ENCODE results near the gene EPN2. TPM values are rescaled to one million over a fixed set of nuclear protein-coding genes. Genes with fewer than 3 reads are reported as not detected.
A peak's percentile ranks its signal among the peaks of the same experiment; 100 is the strongest.

The EPN2 gene
- polyA plus RNA-seq, 1 donor, result 24.2 TPM

DNA sequence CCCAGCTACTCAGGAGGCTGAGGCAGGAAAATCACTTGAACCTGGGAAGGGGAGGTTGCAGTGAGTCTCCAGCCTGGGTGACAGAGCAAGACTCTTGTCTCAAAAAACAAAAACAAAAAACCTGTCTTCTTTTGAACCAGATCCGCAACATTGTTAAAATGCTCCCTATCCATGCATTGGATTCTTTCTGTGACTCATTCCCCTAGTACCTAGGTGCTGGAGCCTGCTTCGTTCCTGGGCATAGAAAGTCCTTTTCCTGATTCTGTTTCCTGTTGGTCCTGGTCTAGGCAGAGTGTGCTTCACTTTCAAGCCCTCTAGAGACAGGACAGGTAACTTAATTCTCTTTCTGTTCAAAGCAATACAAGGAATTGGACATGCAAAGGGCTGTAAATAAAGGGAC, 5.2 kb downstream of the EPN2 start:
- H3K36me3 ChIP-seq (ENCODE audit: control insufficient read depth, insufficient read depth, low read length), result peaks cover 2% of the 10 kb centered on the region
- WGBS (ENCODE audit: insufficient coverage, low lambda C conversion rate), result no CpG with 5 or more reads among the region's 2 CpGs
- no peak for DNase-seq
- H3K4me3 ChIP-seq (ENCODE audit: low read length), result no peak overlapping the region
- peaks cover 3% of the 10 kb centered on the region for H3K4me1 ChIP-seq (ENCODE audit: control insufficient read depth, insufficient read depth, low read length)
- no peak overlapping the region for H3K27ac ChIP-seq (ENCODE audit: low read length)
- no peaks in the 10 kb centered on the region for H3K27me3 ChIP-seq (ENCODE audit: control insufficient read depth, insufficient read depth, low read length)
- no peaks in the 10 kb centered on the region for H3K9me3 ChIP-seq (ENCODE audit: control insufficient read depth, low read depth, low read length)

DNA sequence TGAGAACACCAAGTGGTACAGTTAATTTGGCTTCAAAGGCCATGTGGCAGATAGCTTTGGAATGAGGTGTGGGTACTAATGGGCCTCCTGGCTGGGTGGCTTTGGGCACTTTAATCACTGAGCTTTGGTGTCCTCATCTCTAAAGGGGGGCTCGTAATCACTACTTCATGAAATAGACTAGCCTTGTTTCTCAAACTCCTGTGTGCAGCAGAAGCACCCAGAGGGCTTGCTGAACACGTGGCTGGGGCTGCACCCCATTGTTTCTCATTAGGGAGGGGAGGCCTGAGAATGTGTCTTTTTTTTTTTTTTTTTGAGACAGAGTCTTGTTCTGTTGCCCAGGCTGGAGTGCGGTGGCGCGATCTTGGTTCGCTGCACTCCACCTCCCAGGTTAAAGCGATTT, 5.8 kb downstream of the EPN2 start:
- Histone ChIP-seq H3K27ac (ENCODE audit: low read length) (no peak overlapping the region), H3K36me3 (ENCODE audit: control insufficient read depth, insufficient read depth, low read length) (peaks cover 2% of the 10 kb centered on the region), H3K4me1 (ENCODE audit: control insufficient read depth, insufficient read depth, low read length) (peaks cover 8% of the 10 kb centered on the region), H3K4me3 (ENCODE audit: low read length) (no peak overlapping the region), H3K9me3 (ENCODE audit: control insufficient read depth, low read depth, low read length) (no peaks in the 10 kb centered on the region), H3K27me3 (ENCODE audit: control insufficient read depth, insufficient read depth, low read length) (no peaks in the 10 kb centered on the region)
- DNase-seq, result no peak
- WGBS (ENCODE audit: insufficient coverage, low lambda C conversion rate), result no CpG with 5 or more reads among the region's 7 CpGs

GRCh38 chr17:19243838-19244237, 6.7 kb downstream of the EPN2 start:
- no peaks in the 10 kb centered on the region for H3K27me3 ChIP-seq (ENCODE audit: control insufficient read depth, insufficient read depth, low read length)
- H3K36me3 ChIP-seq (ENCODE audit: control insufficient read depth, insufficient read depth, low read length), result peaks cover 2% of the 10 kb centered on the region
- no peak overlapping the region for H3K4me3 ChIP-seq (ENCODE audit: low read length)
- no peak for DNase-seq
- WGBS (ENCODE audit: insufficient coverage, low lambda C conversion rate), result no CpG with 5 or more reads among the region's 1 CpG
- no peaks in the 10 kb centered on the region for H3K9me3 ChIP-seq (ENCODE audit: control insufficient read depth, low read depth, low read length)
- no peak overlapping the region for H3K27ac ChIP-seq (ENCODE audit: low read length)
- H3K4me1 ChIP-seq (ENCODE audit: control insufficient read depth, insufficient read depth, low read length), result peaks cover 8% of the 10 kb centered on the region

GRCh38 chr17:19244357-19244756, 7.2 kb downstream of the EPN2 start:
- WGBS (ENCODE audit: insufficient coverage, low lambda C conversion rate), result 100% methylated on average over 2 of the region's 8 CpGs
- Histone ChIP-seq H3K4me3 (ENCODE audit: low read length) (no peak overlapping the region), H3K27me3 (ENCODE audit: control insufficient read depth, insufficient read depth, low read length) (no peaks in the 10 kb centered on the region), H3K4me1 (ENCODE audit: control insufficient read depth, insufficient read depth, low read length) (peaks cover 12% of the 10 kb centered on the region), H3K27ac (ENCODE audit: low read length) (no peak overlapping the region), H3K9me3 (ENCODE audit: control insufficient read depth, low read depth, low read length) (no peaks in the 10 kb centered on the region), H3K36me3 (ENCODE audit: control insufficient read depth, insufficient read depth, low read length) (peaks cover 2% of the 10 kb centered on the region)
- no peak for DNase-seq

GRCh38 chr17:19244781-19245180, 7.6 kb downstream of the EPN2 start:
- H3K27me3 ChIP-seq (ENCODE audit: control insufficient read depth, insufficient read depth, low read length), result no peaks in the 10 kb centered on the region
- peaks cover 12% of the 10 kb centered on the region for H3K4me1 ChIP-seq (ENCODE audit: control insufficient read depth, insufficient read depth, low read length)
- no peaks in the 10 kb centered on the region for H3K36me3 ChIP-seq (ENCODE audit: control insufficient read depth, insufficient read depth, low read length)
- H3K9me3 ChIP-seq (ENCODE audit: control insufficient read depth, low read depth, low read length), result no peaks in the 10 kb centered on the region
- no CpG with 5 or more reads among the region's 3 CpGs for WGBS (ENCODE audit: insufficient coverage, low lambda C conversion rate)
- no peak overlapping the region for H3K4me3 ChIP-seq (ENCODE audit: low read length)
- no peak overlapping the region for H3K27ac ChIP-seq (ENCODE audit: low read length)
- no peak for DNase-seq

GRCh38 chr17:19247473-19247872, 10.3 kb downstream of the EPN2 start:
- Histone ChIP-seq H3K4me3 (ENCODE audit: low read length) (no peak overlapping the region), H3K9me3 (ENCODE audit: control insufficient read depth, low read depth, low read length) (no peaks in the 10 kb centered on the region), H3K4me1 (ENCODE audit: control insufficient read depth, insufficient read depth, low read length) (peaks cover 12% of the 10 kb centered on the region), H3K27ac (ENCODE audit: low read length) (no peak overlapping the region), H3K27me3 (ENCODE audit: control insufficient read depth, insufficient read depth, low read length) (no peaks in the 10 kb centered on the region), H3K36me3 (ENCODE audit: control insufficient read depth, insufficient read depth, low read length) (no peaks in the 10 kb centered on the region)
- WGBS (ENCODE audit: insufficient coverage, low lambda C conversion rate), result no CpG with 5 or more reads among the region's 3 CpGs
- DNase-seq, result no peak

DNA sequence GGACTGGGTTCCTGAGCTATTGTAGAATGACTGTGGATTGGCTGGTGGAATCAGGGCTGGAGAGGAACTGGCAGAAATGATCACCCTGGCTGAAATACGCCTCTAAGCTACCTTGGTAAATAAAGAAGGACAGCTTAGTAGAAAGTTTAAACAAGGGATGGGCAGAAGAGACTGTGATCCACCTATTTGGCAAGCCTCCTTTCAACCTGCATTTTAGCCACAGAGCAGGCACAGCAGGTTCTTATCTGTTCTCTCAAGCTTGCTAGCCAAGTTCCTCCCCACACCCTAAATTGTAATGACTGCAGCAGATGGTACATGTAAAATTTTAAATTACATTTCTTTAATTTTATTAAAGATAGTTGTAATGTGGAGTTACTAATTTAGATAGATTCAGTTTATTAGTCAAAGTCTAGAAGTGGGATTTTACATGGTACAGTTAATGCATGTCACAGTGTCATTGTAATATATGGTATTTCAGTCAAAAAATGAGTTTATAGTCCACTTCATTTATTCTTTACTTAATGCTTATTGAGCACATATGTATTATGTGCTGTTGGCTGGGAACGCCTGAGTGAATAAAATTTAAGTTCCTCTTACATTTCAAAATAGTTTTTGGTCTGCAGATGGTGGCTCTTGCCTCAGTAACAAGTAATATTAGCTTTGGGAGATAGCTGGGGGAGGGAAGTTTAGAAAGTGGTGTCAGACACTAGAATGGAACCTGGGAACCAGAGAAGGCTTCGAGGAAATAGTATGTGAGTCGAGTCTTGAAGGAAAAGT, 11.2 kb downstream of the EPN2 start:
- DNase-seq, result no peak

GRCh38 chr17:19248928-19249574, 11.9 kb downstream of the EPN2 start:
- Histone ChIP-seq H3K36me3 (ENCODE audit: control insufficient read depth, insufficient read depth, low read length) (no peaks in the 10 kb centered on the region), H3K27ac (ENCODE audit: low read length) (peak overlapping the region; percentile 46), H3K27me3 (ENCODE audit: control insufficient read depth, insufficient read depth, low read length) (no peaks in the 10 kb centered on the region), H3K4me1 (ENCODE audit: control insufficient read depth, insufficient read depth, low read length) (peaks cover 12% of the 10 kb centered on the region), H3K4me3 (ENCODE audit: low read length) (no peak overlapping the region), H3K9me3 (ENCODE audit: control insufficient read depth, low read depth, low read length) (no peaks in the 10 kb centered on the region)
- no peak for DNase-seq
- 100% methylated on average over 1 of the region's 7 CpGs for WGBS (ENCODE audit: insufficient coverage, low lambda C conversion rate)

More for the DNA sequence above, 11.2 kb downstream of the EPN2 start:
- peaks cover 12% of the 10 kb centered on the region for H3K4me1 ChIP-seq (ENCODE audit: control insufficient read depth, insufficient read depth, low read length)
- no CpG with 5 or more reads among the region's 4 CpGs for WGBS (ENCODE audit: insufficient coverage, low lambda C conversion rate)
- H3K4me3 ChIP-seq (ENCODE audit: low read length), result no peak overlapping the region
- no peaks in the 10 kb centered on the region for H3K36me3 ChIP-seq (ENCODE audit: control insufficient read depth, insufficient read depth, low read length)
- H3K27ac ChIP-seq (ENCODE audit: low read length), result no peak overlapping the region
- H3K9me3 ChIP-seq (ENCODE audit: control insufficient read depth, low read depth, low read length), result no peaks in the 10 kb centered on the region
- H3K27me3 ChIP-seq (ENCODE audit: control insufficient read depth, insufficient read depth, low read length), result no peaks in the 10 kb centered on the region

DNA sequence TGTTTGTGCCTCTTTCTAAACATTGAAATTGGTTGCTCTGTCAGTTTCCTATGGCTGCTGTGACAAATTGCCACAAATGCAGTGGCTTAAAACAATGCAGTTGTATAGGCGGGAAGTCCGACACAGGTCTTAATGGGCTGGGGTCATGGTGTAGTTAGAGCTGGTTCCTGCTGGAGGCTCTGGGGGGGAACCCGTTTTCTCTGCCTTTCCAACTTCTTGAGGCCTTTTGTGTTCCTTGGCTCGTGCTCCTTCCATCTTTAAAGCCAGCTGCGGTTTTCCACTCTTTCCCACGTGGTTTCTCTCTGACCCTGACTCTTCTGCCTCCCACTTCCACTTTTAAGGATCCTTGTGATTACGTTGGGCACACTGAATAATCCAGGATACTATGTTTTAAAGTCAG, 12.5 kb downstream of the EPN2 start:
- no peak for DNase-seq
- Histone ChIP-seq H3K4me3 (ENCODE audit: low read length) (no peak overlapping the region), H3K27ac (ENCODE audit: low read length) (peak overlapping the region; percentile 46), H3K9me3 (ENCODE audit: control insufficient read depth, low read depth, low read length) (no peaks in the 10 kb centered on the region), H3K27me3 (ENCODE audit: control insufficient read depth, insufficient read depth, low read length) (no peaks in the 10 kb centered on the region), H3K36me3 (ENCODE audit: control insufficient read depth, insufficient read depth, low read length) (no peaks in the 10 kb centered on the region), H3K4me1 (ENCODE audit: control insufficient read depth, insufficient read depth, low read length) (peaks cover 12% of the 10 kb centered on the region)
- 81% methylated on average over 4 of the region's 7 CpGs for WGBS (ENCODE audit: insufficient coverage, low lambda C conversion rate)

- H3K4me1 ChIP-seq (ENCODE audit: control insufficient read depth, insufficient read depth, low read length), result peaks cover 12% of the 10 kb centered on the region
Observed at GRCh38 chr17:19250421-19251173, 13.4 kb downstream of the EPN2 start.

More at GRCh38 chr17:19250421-19251173, 13.4 kb downstream of the EPN2 start:
- no peaks in the 10 kb centered on the region for H3K27me3 ChIP-seq (ENCODE audit: control insufficient read depth, insufficient read depth, low read length)
- H3K9me3 ChIP-seq (ENCODE audit: control insufficient read depth, low read depth, low read length), result no peaks in the 10 kb centered on the region
- no peak for DNase-seq
- no peaks in the 10 kb centered on the region for H3K36me3 ChIP-seq (ENCODE audit: control insufficient read depth, insufficient read depth, low read length)
- H3K27ac ChIP-seq (ENCODE audit: low read length), result no peak overlapping the region
- no peak overlapping the region for H3K4me3 ChIP-seq (ENCODE audit: low read length)
- WGBS (ENCODE audit: insufficient coverage, low lambda C conversion rate), result no CpG with 5 or more reads among the region's 4 CpGs
